ENCODE measurements around the gene PRKCZ. TPM values are rescaled to one million over a fixed set of nuclear protein-coding genes. Genes with fewer than 3 reads are reported as not detected.

The PRKCZ gene
- total RNA-seq, 1 donor from 2014 or later, result 4.2 TPM

- Histone ChIP-seq H3K9ac (ENCODE audit: low read depth in 1 of 3, low read length in 3 of 3) (peak overlapping the region; percentile 79 to 88 (median 81)), H3K27ac (ENCODE audit: low read depth, low read length) (peak overlapping the region; percentile 79), H3K27me3 (ENCODE audit: control insufficient read depth in 3 of 3, insufficient read depth in 3 of 3, low read length in 3 of 3) (no peaks in the 10 kb centered on the region), H3K4me1 (ENCODE audit: control insufficient read depth in 3 of 3, insufficient read depth in 3 of 3, low read length in 3 of 3) (peaks cover 59 to 66% (median 65%) of the 10 kb centered on the region in 3 donors), H3K4me3 (ENCODE audit: low read length in 3 of 3) (peak overlapping the region; percentile 81 to 86 (median 84)), H3K9me3 (ENCODE audit: control insufficient read depth in 3 of 3, low read length in 3 of 3) (no peaks in the 10 kb centered on the region), H3K36me3 (ENCODE audit: control insufficient read depth in 3 of 3, insufficient read depth in 3 of 3, low read length in 3 of 3) (no peaks in the 10 kb centered on the region)
Observed at GRCh38 chr1:2229911-2230731, 179.9 kb downstream of the PRKCZ start.

- Histone ChIP-seq H3K27me3 (ENCODE audit: control insufficient read depth in 3 of 3, insufficient read depth in 3 of 3, low read length in 3 of 3) (no peaks in the 10 kb centered on the region), H3K27ac (ENCODE audit: low read depth, low read length) (peak overlapping the region; percentile 79), H3K9ac (ENCODE audit: low read depth in 1 of 3, low read length in 3 of 3) (peak overlapping the region; percentile 79 to 88 (median 81)), H3K4me1 (ENCODE audit: control insufficient read depth in 3 of 3, insufficient read depth in 3 of 3, low read length in 3 of 3) (peaks cover 62 to 75% (median 73%) of the 10 kb centered on the region in 3 donors), H3K36me3 (ENCODE audit: control insufficient read depth in 3 of 3, insufficient read depth in 3 of 3, low read length in 3 of 3) (no peaks in the 10 kb centered on the region), H3K9me3 (ENCODE audit: control insufficient read depth in 3 of 3, low read length in 3 of 3) (no peaks in the 10 kb centered on the region), H3K4me3 (ENCODE audit: low read length in 3 of 3) (peak overlapping the region; percentile 81 to 86 (median 84))
Observed at GRCh38 chr1:2230781-2231531, 180.7 kb downstream of the PRKCZ start.

GRCh38 chr1:2231532-2232254 lies 181.5 kb downstream of the PRKCZ start:
- H3K4me3 ChIP-seq (ENCODE audit: low read length in 3 of 3), result peak overlapping the region; percentile 81 to 86 (median 84)
- H3K9ac ChIP-seq (ENCODE audit: low read depth in 1 of 3, low read length in 3 of 3), result peak overlapping the region; percentile 79 to 88 (median 81)
- H3K36me3 ChIP-seq (ENCODE audit: control insufficient read depth in 3 of 3, insufficient read depth in 3 of 3, low read length in 3 of 3), result no peaks in the 10 kb centered on the region
- H3K4me1 ChIP-seq (ENCODE audit: control insufficient read depth in 3 of 3, insufficient read depth in 3 of 3, low read length in 3 of 3), result peaks cover 64 to 75% (median 73%) of the 10 kb centered on the region in 3 donors
- H3K27ac ChIP-seq (ENCODE audit: low read depth, low read length), result peak overlapping the region; percentile 79
- H3K9me3 ChIP-seq (ENCODE audit: control insufficient read depth in 3 of 3, low read length in 3 of 3), result no peaks in the 10 kb centered on the region
- no peaks in the 10 kb centered on the region for H3K27me3 ChIP-seq (ENCODE audit: control insufficient read depth in 3 of 3, insufficient read depth in 3 of 3, low read length in 3 of 3)

GRCh38 chr1:2232255-2232915 lies 182.2 kb downstream of the PRKCZ start:
- Histone ChIP-seq H3K4me1 (ENCODE audit: control insufficient read depth in 3 of 3, insufficient read depth in 3 of 3, low read length in 3 of 3) (peaks cover 71 to 80% (median 77%) of the 10 kb centered on the region in 3 donors), H3K27ac (ENCODE audit: low read depth, low read length) (peak overlapping the region; percentile 79), H3K9me3 (ENCODE audit: control insufficient read depth in 3 of 3, low read length in 3 of 3) (no peaks in the 10 kb centered on the region), H3K27me3 (ENCODE audit: control insufficient read depth in 3 of 3, insufficient read depth in 3 of 3, low read length in 3 of 3) (no peaks in the 10 kb centered on the region), H3K9ac (ENCODE audit: low read depth in 1 of 3, low read length in 3 of 3) (peak overlapping the region; percentile 79 to 88 (median 81)), H3K36me3 (ENCODE audit: control insufficient read depth in 3 of 3, insufficient read depth in 3 of 3, low read length in 3 of 3) (no peaks in the 10 kb centered on the region), H3K4me3 (ENCODE audit: low read length in 3 of 3) (peak overlapping the region; percentile 81 to 86 (median 84))

GRCh38 chr1:2232916-2233438 lies 182.8 kb downstream of the PRKCZ start:
- Histone ChIP-seq H3K9ac (ENCODE audit: low read depth in 1 of 3, low read length in 3 of 3) (peak overlapping the region in 2 of 3 donors; percentile 81 to 88), H3K4me3 (ENCODE audit: low read length in 3 of 3) (peak overlapping the region; percentile 81 to 86 (median 84)), H3K27ac (ENCODE audit: low read depth, low read length) (peak overlapping the region; percentile 79), H3K4me1 (ENCODE audit: control insufficient read depth in 3 of 3, insufficient read depth in 3 of 3, low read length in 3 of 3) (peaks cover 77 to 86% (median 83%) of the 10 kb centered on the region in 3 donors), H3K36me3 (ENCODE audit: control insufficient read depth in 3 of 3, insufficient read depth in 3 of 3, low read length in 3 of 3) (no peaks in the 10 kb centered on the region), H3K27me3 (ENCODE audit: control insufficient read depth in 3 of 3, insufficient read depth in 3 of 3, low read length in 3 of 3) (no peaks in the 10 kb centered on the region), H3K9me3 (ENCODE audit: control insufficient read depth in 3 of 3, low read length in 3 of 3) (no peaks in the 10 kb centered on the region)

GRCh38 chr1:2233468-2233867 lies 183.3 kb downstream of the PRKCZ start:
- H3K27me3 ChIP-seq (ENCODE audit: control insufficient read depth in 3 of 3, insufficient read depth in 3 of 3, low read length in 3 of 3), result no peaks in the 10 kb centered on the region
- H3K9ac ChIP-seq (ENCODE audit: low read depth in 1 of 3, low read length in 3 of 3), result peak overlapping the region; percentile 12 to 70 (median 64)
- peak overlapping the region; percentile 22 to 86 (median 59) for H3K4me3 ChIP-seq (ENCODE audit: low read length in 3 of 3)
- peak overlapping the region; percentile 79 for H3K27ac ChIP-seq (ENCODE audit: low read depth, low read length)
- H3K4me1 ChIP-seq (ENCODE audit: control insufficient read depth in 3 of 3, insufficient read depth in 3 of 3, low read length in 3 of 3), result peaks cover 81 to 90% (median 88%) of the 10 kb centered on the region in 3 donors
- no peaks in the 10 kb centered on the region for H3K9me3 ChIP-seq (ENCODE audit: control insufficient read depth in 3 of 3, low read length in 3 of 3)
- H3K36me3 ChIP-seq (ENCODE audit: control insufficient read depth in 3 of 3, insufficient read depth in 3 of 3, low read length in 3 of 3), result no peaks in the 10 kb centered on the region

GRCh38 chr1:2233997-2234761 lies 184.0 kb downstream of the PRKCZ start:
- Histone ChIP-seq H3K36me3 (ENCODE audit: control insufficient read depth in 3 of 3, insufficient read depth in 3 of 3, low read length in 3 of 3) (no peaks in the 10 kb centered on the region), H3K27ac (ENCODE audit: low read depth, low read length) (peak overlapping the region; percentile 79), H3K27me3 (ENCODE audit: control insufficient read depth in 3 of 3, insufficient read depth in 3 of 3, low read length in 3 of 3) (no peaks in the 10 kb centered on the region), H3K9ac (ENCODE audit: low read depth in 1 of 3, low read length in 3 of 3) (peak overlapping the region; percentile 61 to 70 (median 64)), H3K4me1 (ENCODE audit: control insufficient read depth in 3 of 3, insufficient read depth in 3 of 3, low read length in 3 of 3) (peaks cover 84 to 94% (median 93%) of the 10 kb centered on the region in 3 donors), H3K9me3 (ENCODE audit: control insufficient read depth in 3 of 3, low read length in 3 of 3) (no peaks in the 10 kb centered on the region), H3K4me3 (ENCODE audit: low read length in 3 of 3) (peak overlapping the region; percentile 49 to 86 (median 59))

- Histone ChIP-seq H3K9ac (ENCODE audit: low read depth in 1 of 3, low read length in 3 of 3) (peak overlapping the region in 2 of 3 donors; percentile 43 to 70), H3K27ac (ENCODE audit: low read depth, low read length) (peak overlapping the region; percentile 79), H3K36me3 (ENCODE audit: control insufficient read depth in 3 of 3, insufficient read depth in 3 of 3, low read length in 3 of 3) (no peaks in the 10 kb centered on the region), H3K4me3 (ENCODE audit: low read length in 3 of 3) (no peak overlapping the region), H3K9me3 (ENCODE audit: control insufficient read depth in 3 of 3, low read length in 3 of 3) (no peaks in the 10 kb centered on the region), H3K27me3 (ENCODE audit: control insufficient read depth in 3 of 3, insufficient read depth in 3 of 3, low read length in 3 of 3) (no peaks in the 10 kb centered on the region), H3K4me1 (ENCODE audit: control insufficient read depth in 3 of 3, insufficient read depth in 3 of 3, low read length in 3 of 3) (peaks cover 85 to 94% (median 93%) of the 10 kb centered on the region in 3 donors)
Observed at GRCh38 chr1:2234762-2235113, 184.5 kb downstream of the PRKCZ start.

Measured in skeletal muscle tissue (tissue), 4 donors.